Activated naive CD8-positive, alpha-beta T cell (primary cell): ENCODE measurements around the gene ZFP42.

ENCODE experiments used
- H3K27ac Mint-ChIP-seq: one replicate; pipeline ENCODE4 v1.8.0; 2021; ENCODE audit warnings: mixed read lengths
- H3K27me3 Mint-ChIP-seq: one replicate; pipeline ENCODE4 v1.8.0; 2021; ENCODE audit warnings: mixed read lengths
- H3K36me3 Mint-ChIP-seq: one replicate; pipeline ENCODE4 v1.8.0; 2021; ENCODE audit warnings: mixed read lengths
- H3K4me1 Mint-ChIP-seq: one replicate; pipeline ENCODE4 v1.8.0; 2021; ENCODE audit warnings: low read depth, mixed read lengths
- H3K4me3 Mint-ChIP-seq: one replicate; pipeline ENCODE4 v1.8.0; 2021; ENCODE audit warnings: mild to moderate bottlenecking, mixed read lengths
- H3K9me3 Mint-ChIP-seq: one replicate; pipeline ENCODE4 v1.8.0; 2021; ENCODE audit warnings: low read depth, mixed read lengths

The ZFP42 gene

GRCh38 chr4:188006285-188006848 lies 10.8 kb downstream of the ZFP42 start:
- peaks cover 16% of the 10 kb centered on the region for H3K9me3 Mint-ChIP-seq
- no peak overlapping the region for H3K4me3 Mint-ChIP-seq
- no peak overlapping the region for H3K27ac Mint-ChIP-seq
- H3K36me3 Mint-ChIP-seq, result no peaks in the 10 kb centered on the region
- H3K27me3 Mint-ChIP-seq, result no peaks in the 10 kb centered on the region
- H3K4me1 Mint-ChIP-seq, result no peaks in the 10 kb centered on the region

- no peak overlapping the region for H3K27ac Mint-ChIP-seq
Measured at GRCh38 chr4:188008377-188008776, 12.8 kb downstream of the ZFP42 start.

GRCh38 chr4:188012426-188012945 lies 16.9 kb downstream of the ZFP42 start:
- Mint-ChIP-seq H3K27me3 (no peaks in the 10 kb centered on the region), H3K36me3 (no peaks in the 10 kb centered on the region)

More at GRCh38 chr4:188008377-188008776, 12.8 kb downstream of the ZFP42 start:
- H3K9me3 Mint-ChIP-seq, result peaks cover 10% of the 10 kb centered on the region
- no peaks in the 10 kb centered on the region for H3K27me3 Mint-ChIP-seq
- H3K4me3 Mint-ChIP-seq, result no peak overlapping the region
- no peaks in the 10 kb centered on the region for H3K4me1 Mint-ChIP-seq
- no peaks in the 10 kb centered on the region for H3K36me3 Mint-ChIP-seq

GRCh38 chr4:188015025-188015940 lies 19.7 kb downstream of the ZFP42 start:
- Mint-ChIP-seq H3K9me3 (peaks cover 6% of the 10 kb centered on the region), H3K27ac (no peak overlapping the region), H3K4me3 (no peak overlapping the region), H3K36me3 (no peaks in the 10 kb centered on the region), H3K27me3 (no peaks in the 10 kb centered on the region), H3K4me1 (no peaks in the 10 kb centered on the region)

More at GRCh38 chr4:188012426-188012945, 16.9 kb downstream of the ZFP42 start:
- Mint-ChIP-seq H3K27ac (no peak overlapping the region), H3K9me3 (peaks cover 5% of the 10 kb centered on the region), H3K4me1 (no peaks in the 10 kb centered on the region), H3K4me3 (no peak overlapping the region)

GRCh38 chr4:188016754-188017153 lies 21.2 kb downstream of the ZFP42 start:
- Mint-ChIP-seq H3K36me3 (no peaks in the 10 kb centered on the region), H3K27me3 (no peaks in the 10 kb centered on the region), H3K4me1 (no peaks in the 10 kb centered on the region), H3K27ac (no peak overlapping the region), H3K4me3 (no peak overlapping the region), H3K9me3 (peaks cover 6% of the 10 kb centered on the region)

GRCh38 chr4:188018262-188018661 lies 22.7 kb downstream of the ZFP42 start:
- H3K9me3 Mint-ChIP-seq, result peaks cover 6% of the 10 kb centered on the region
- H3K27me3 Mint-ChIP-seq, result no peaks in the 10 kb centered on the region
- H3K4me1 Mint-ChIP-seq, result no peaks in the 10 kb centered on the region
- H3K36me3 Mint-ChIP-seq, result no peaks in the 10 kb centered on the region
- H3K27ac Mint-ChIP-seq, result no peak overlapping the region
- H3K4me3 Mint-ChIP-seq, result no peak overlapping the region

- Mint-ChIP-seq H3K27me3 (no peaks in the 10 kb centered on the region), H3K4me3 (no peak overlapping the region), H3K9me3 (peaks cover 6% of the 10 kb centered on the region), H3K36me3 (no peaks in the 10 kb centered on the region), H3K27ac (no peak overlapping the region), H3K4me1 (no peaks in the 10 kb centered on the region)
Measured at GRCh38 chr4:188021548-188022249, 26.1 kb downstream of the ZFP42 start.

GRCh38 chr4:188023682-188024081 lies 28.1 kb downstream of the ZFP42 start:
- Mint-ChIP-seq H3K36me3 (no peaks in the 10 kb centered on the region), H3K4me3 (no peak overlapping the region), H3K27ac (no peak overlapping the region), H3K27me3 (no peaks in the 10 kb centered on the region), H3K4me1 (no peaks in the 10 kb centered on the region), H3K9me3 (peaks cover 6% of the 10 kb centered on the region)

GRCh38 chr4:188025476-188025875 lies 29.9 kb downstream of the ZFP42 start:
- Mint-ChIP-seq H3K27ac (no peak overlapping the region), H3K4me3 (no peak overlapping the region), H3K36me3 (no peaks in the 10 kb centered on the region), H3K27me3 (no peaks in the 10 kb centered on the region), H3K4me1 (no peaks in the 10 kb centered on the region), H3K9me3 (peaks cover 6% of the 10 kb centered on the region)

GRCh38 chr4:188029114-188029513 lies 33.5 kb downstream of the ZFP42 start:
- peaks cover 4% of the 10 kb centered on the region for H3K4me1 Mint-ChIP-seq
- no peak overlapping the region for H3K4me3 Mint-ChIP-seq
- H3K36me3 Mint-ChIP-seq, result no peaks in the 10 kb centered on the region
- peaks cover 15% of the 10 kb centered on the region for H3K9me3 Mint-ChIP-seq
- H3K27ac Mint-ChIP-seq, result no peak overlapping the region
- H3K27me3 Mint-ChIP-seq, result peaks cover 10% of the 10 kb centered on the region

GRCh38 chr4:188030401-188030800 lies 34.8 kb downstream of the ZFP42 start:
- peaks cover 10% of the 10 kb centered on the region for H3K27me3 Mint-ChIP-seq
- H3K4me3 Mint-ChIP-seq, result no peak overlapping the region
- peaks cover 4% of the 10 kb centered on the region for H3K4me1 Mint-ChIP-seq
- H3K9me3 Mint-ChIP-seq, result peaks cover 15% of the 10 kb centered on the region
- H3K27ac Mint-ChIP-seq, result no peak overlapping the region
- H3K36me3 Mint-ChIP-seq, result no peaks in the 10 kb centered on the region

GRCh38 chr4:188031751-188032150 lies 36.2 kb downstream of the ZFP42 start:
- no peak overlapping the region for H3K27ac Mint-ChIP-seq
- H3K4me1 Mint-ChIP-seq, result peaks cover 4% of the 10 kb centered on the region
- no peak overlapping the region for H3K4me3 Mint-ChIP-seq
- H3K27me3 Mint-ChIP-seq, result peaks cover 10% of the 10 kb centered on the region
- peaks cover 15% of the 10 kb centered on the region for H3K9me3 Mint-ChIP-seq
- no peaks in the 10 kb centered on the region for H3K36me3 Mint-ChIP-seq

GRCh38 chr4:188032170-188032569 lies 36.6 kb downstream of the ZFP42 start:
- Mint-ChIP-seq H3K27me3 (peaks cover 10% of the 10 kb centered on the region), H3K9me3 (peaks cover 15% of the 10 kb centered on the region), H3K27ac (no peak overlapping the region), H3K4me1 (peaks cover 4% of the 10 kb centered on the region), H3K36me3 (no peaks in the 10 kb centered on the region), H3K4me3 (no peak overlapping the region)

GRCh38 chr4:188032583-188032982 lies 37.0 kb downstream of the ZFP42 start:
- no peaks in the 10 kb centered on the region for H3K36me3 Mint-ChIP-seq
- peaks cover 4% of the 10 kb centered on the region for H3K4me1 Mint-ChIP-seq
- no peak overlapping the region for H3K27ac Mint-ChIP-seq
- no peak overlapping the region for H3K4me3 Mint-ChIP-seq
- peaks cover 15% of the 10 kb centered on the region for H3K9me3 Mint-ChIP-seq
- H3K27me3 Mint-ChIP-seq, result peaks cover 10% of the 10 kb centered on the region
